ENCODE data around the gene GAST.

- TF ChIP-seq CTCF (IDR thresholded peaks at IDR 0.05) (no peak), EZH2 (IDR thresholded peaks at IDR 0.05) (no peak)
These were observed 50.7 kb downstream of the GAST start for GRCh38 chr17:41762841-41763240.
